Stomach (tissue), 9 donors: ENCODE results near the gene KAT14. TPM values are rescaled to one million over a fixed set of nuclear protein-coding genes. Genes with fewer than 3 reads are reported as not detected.
"Not testable (repeated sequence)": the region's sequence is repeated elsewhere in the genome, so short reads cannot be mapped to it uniquely, and the experiment has no call there.

Experiments
- DNase-seq, 2 donors: peaks; one replicate each; pipeline versions ENCODE4 v3.0.0 to v3.0.0-alpha.2; 2013 to 2019
- H3K27ac ChIP-seq, 5 donors: fragments of 200-600 bp in 4 of 5; sonication (generic) in 4 of 5; one replicate each; pipeline ENCODE4 v1.5.1; 2013 to 2019; ENCODE audit warnings: mild to moderate bottlenecking in 1 of 5, moderate library complexity in 1 of 5
- H3K27me3 ChIP-seq, 3 donors: fragments of 200-600 bp; sonication (generic); one replicate each; pipeline ENCODE4 v1.5.1; 2017 to 2019; ENCODE audit warnings: mixed run types in 1 of 3
- H3K36me3 ChIP-seq, 4 donors: fragments of 200-600 bp; sonication (generic); 1 replicate in 3 of 4; 2 replicates in 1 of 4; pipeline ENCODE4 v1.5.1; 2016 to 2019
- H3K4me1 ChIP-seq, 4 donors: fragments of 200-600 bp; sonication (generic); one replicate each; pipeline ENCODE4 v1.5.1; 2016 to 2019
- H3K4me3 ChIP-seq, 4 donors: fragments of 200-600 bp; sonication (generic) in 3 of 4; one replicate each; pipeline ENCODE4 v1.5.1; 2016 to 2019; ENCODE audit warnings: mild to moderate bottlenecking in 1 of 4
- H3K9me3 ChIP-seq, 4 donors: fragments of 200-600 bp; sonication (generic); one replicate each; pipeline ENCODE4 v1.5.1; 2016 to 2019
- EP300 ChIP-seq: sonication (generic); formaldehyde crosslinking; IDR thresholded peaks from one replicate; pipeline ENCODE4 v1.6.1; 2017; ENCODE audit warnings: antibody characterized with exemption
- POLR2A ChIP-seq, 4 donors: fragments of 450-650 bp; IDR thresholded peaks; one replicate each; pipeline ENCODE4 v1.6.1; 2016; ENCODE audit warnings: antibody characterized with exemption in 4 of 4, control low read depth in 2 of 4, mild to moderate bottlenecking in 1 of 4, moderate library complexity in 1 of 4
- POLR2AphosphoS5 ChIP-seq, 3 donors: sonication (generic); formaldehyde crosslinking; IDR thresholded peaks; one replicate each; pipeline ENCODE4 v1.6.1; 2016; ENCODE audit warnings: antibody characterized with exemption in 3 of 3
- WGBS, 5 donors: extraction: QIAGEN DNeasy Blood & Tissue Kit in 3 of 5; methylation state at CpG; one replicate each; pipeline versions ENCODE4 v1.1.5 to v1.1.7; 2013 to 2018; 5-methylcytosine and 5-hydroxymethylcytosine counted together
- intact Hi-C: fragments of 100-400 bp; cut with DNase I; formaldehyde crosslinking; loops from one replicate; pipeline ENCODE4 v1.15.1; 2023; ENCODE audit warnings: low total_unique reads
- polyA plus RNA-seq, 3 donors: library from polyadenylated mRNA; stranded (reverse); fragments of 200-250 nt; gene quantifications; one replicate each; pipeline ENCODE4 v1.2.3, GENCODE V29; 2013
- small RNA-seq, 4 donors: library from RNA; depleted of rRNA; stranded (forward); fragments of <200 nt; gene quantifications; one replicate each; pipeline ENCODE3, GENCODE V24; 2016
- total RNA-seq, 5 donors: library from RNA; depleted of rRNA; stranded (reverse); fragments of >200 nt; gene quantifications; one replicate each; pipeline versions ENCODE4 v1.1.0 to v1.2.3, GENCODE V29; 2014 to 2016
- TF ChIP-seq, protein P1 (sequence below), 7 experiments: fragments of 450-650 bp in 4 of 7; fragments of 200-600 bp in 3 of 7; sonication (generic) in 3 of 7; IDR thresholded peaks; one replicate each; pipeline ENCODE4 v1.5.1; 2016 to 2019; ENCODE audit warnings: antibody characterized with exemption in 7 of 7, control low read depth in 2 of 7, mild to moderate bottlenecking in 1 of 7
- donor health status: healthy with polysubstance abuse.
- donor health status: Bipolar disorder and iron deficiency.
- donor health status: healthy.

The KAT14 gene
- total and polyA plus RNA-seq, 8 donors: 0.58 to 35.5 (median 10.9) TPM

DNA sequence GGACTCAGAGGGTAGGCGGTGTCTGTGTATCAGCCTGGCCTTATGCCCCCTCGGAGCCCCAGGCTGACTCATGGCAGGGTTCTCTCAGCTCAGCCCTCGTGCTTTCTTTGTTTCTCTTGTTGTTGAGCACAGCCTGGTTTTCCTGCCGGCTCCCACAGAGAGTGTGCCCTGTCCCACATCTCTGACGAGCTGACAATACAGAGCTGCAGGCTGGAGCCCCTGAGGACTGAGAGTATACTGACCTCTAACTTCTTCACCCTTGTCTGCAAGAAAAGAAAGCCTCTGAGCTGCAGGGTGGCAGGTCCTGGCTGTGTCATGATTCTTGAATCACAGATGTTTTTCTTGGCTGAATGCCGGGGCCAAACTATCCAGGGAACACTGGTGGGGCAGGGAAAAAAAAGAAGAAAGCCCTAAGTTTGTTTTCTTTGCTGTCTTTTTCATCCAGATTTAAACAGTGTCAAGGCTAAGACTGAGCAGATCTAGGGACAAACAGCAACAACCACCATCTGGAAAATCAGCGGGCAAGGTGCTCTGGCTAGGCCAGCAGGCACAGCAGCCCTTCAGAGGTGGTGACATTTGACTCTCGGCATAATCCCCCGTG is 87.4 kb downstream of the KAT14 start:
- no peak overlapping the region for H3K4me3 ChIP-seq
- H3K9me3 ChIP-seq: no peaks in the 10 kb centered on the region
- 15 to 25% (median 21%) methylated on average over 9 of the region's 9 CpGs for whole genome bisulfite sequencing, 5 donors
- no peaks in the 10 kb centered on the region for H3K27me3 ChIP-seq
- H3K4me1 ChIP-seq: peaks cover 8 to 16% (median 11%) of the 10 kb centered on the region in 4 donors
- intact Hi-C loops: no loop called here
- no peak overlapping the region for H3K27ac ChIP-seq
- H3K36me3 ChIP-seq: no peaks in the 10 kb centered on the region
- DNase-seq: peak; percentile 48 to 53
- TF ChIP-seq, protein P1, sequence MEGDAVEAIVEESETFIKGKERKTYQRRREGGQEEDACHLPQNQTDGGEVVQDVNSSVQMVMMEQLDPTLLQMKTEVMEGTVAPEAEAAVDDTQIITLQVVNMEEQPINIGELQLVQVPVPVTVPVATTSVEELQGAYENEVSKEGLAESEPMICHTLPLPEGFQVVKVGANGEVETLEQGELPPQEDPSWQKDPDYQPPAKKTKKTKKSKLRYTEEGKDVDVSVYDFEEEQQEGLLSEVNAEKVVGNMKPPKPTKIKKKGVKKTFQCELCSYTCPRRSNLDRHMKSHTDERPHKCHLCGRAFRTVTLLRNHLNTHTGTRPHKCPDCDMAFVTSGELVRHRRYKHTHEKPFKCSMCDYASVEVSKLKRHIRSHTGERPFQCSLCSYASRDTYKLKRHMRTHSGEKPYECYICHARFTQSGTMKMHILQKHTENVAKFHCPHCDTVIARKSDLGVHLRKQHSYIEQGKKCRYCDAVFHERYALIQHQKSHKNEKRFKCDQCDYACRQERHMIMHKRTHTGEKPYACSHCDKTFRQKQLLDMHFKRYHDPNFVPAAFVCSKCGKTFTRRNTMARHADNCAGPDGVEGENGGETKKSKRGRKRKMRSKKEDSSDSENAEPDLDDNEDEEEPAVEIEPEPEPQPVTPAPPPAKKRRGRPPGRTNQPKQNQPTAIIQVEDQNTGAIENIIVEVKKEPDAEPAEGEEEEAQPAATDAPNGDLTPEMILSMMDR (IDR thresholded peaks at IDR 0.05): no peak
- TF ChIP-seq EP300 (no peak), POLR2A (IDR thresholded peaks at IDR 0.05) (no peak)

DNA sequence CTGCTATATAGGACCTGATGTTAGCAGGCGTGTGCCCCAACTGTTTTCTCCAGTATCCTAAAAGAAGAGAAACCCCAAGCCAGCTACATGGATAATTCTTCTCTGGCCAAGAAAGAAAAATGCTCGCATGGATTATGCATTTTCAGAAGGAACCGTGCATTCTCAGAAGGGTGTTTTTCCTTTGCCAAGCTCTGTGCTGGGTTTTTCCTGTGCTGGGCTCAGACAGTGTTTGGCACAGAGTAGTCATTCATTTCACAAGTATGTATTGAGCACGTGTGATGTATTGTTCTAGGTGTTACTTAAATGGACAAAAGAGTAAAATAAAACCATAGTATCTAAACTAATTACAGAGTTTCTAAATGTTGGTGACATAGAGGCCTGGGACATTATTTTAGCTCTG is 88.0 kb downstream of the KAT14 start:
- Histone ChIP-seq H3K27me3 (no peaks in the 10 kb centered on the region), H3K9me3 (no peaks in the 10 kb centered on the region), H3K27ac (no peak overlapping the region), H3K4me3 (no peak overlapping the region), H3K4me1 (peaks cover 8 to 16% (median 11%) of the 10 kb centered on the region in 4 donors), H3K36me3 (no peaks in the 10 kb centered on the region)
- no peak for DNase-seq
- 48 to 71% (median 61%) methylated on average over 4 of the region's 4 CpGs for WGBS, 5 donors
- intact Hi-C loops: no loop called here
- TF ChIP-seq POLR2A (IDR thresholded peaks at IDR 0.05) (no peak), POLR2AphosphoS5 (IDR thresholded peaks at IDR 0.05) (no peak), EP300 (no peak)
- TF ChIP-seq, protein P1 (IDR thresholded peaks at IDR 0.05): no peak

DNA sequence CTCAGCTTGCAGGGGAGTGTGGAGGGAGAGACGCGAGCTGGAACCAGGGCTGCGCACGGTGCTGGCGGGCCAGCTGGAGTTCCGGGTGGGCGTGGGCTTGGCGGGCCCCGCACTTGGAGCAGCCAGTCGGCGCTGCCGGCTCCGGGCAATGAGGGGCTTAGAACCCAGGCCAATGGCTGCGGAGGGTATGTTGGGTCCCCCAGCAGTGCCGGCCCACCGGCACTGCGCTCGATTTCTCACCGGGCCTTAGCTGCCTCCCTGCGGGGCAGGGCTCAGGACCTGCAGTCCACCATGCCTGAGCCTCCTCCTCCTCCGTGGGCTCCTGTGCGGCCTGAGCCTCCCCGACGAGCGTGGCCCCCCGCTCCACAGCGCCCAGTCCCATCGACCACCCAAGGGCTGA is 89.1 kb downstream of the KAT14 start:
- H3K4me3 ChIP-seq, DNase-seq, H3K36me3 ChIP-seq, H3K27me3 ChIP-seq, H3K9me3 ChIP-seq, H3K27ac ChIP-seq, intact Hi-C loops: not testable (repeated sequence)
- WGBS, 5 donors: 92 to 93% (median 93%) methylated on average over 20 to 28 of the region's 28 CpGs; no CpG with 5 or more reads in 1 of the 5 donors
- H3K4me1 ChIP-seq: peaks cover 8 to 16% (median 11%) of the 10 kb centered on the region in 4 donors

DNA sequence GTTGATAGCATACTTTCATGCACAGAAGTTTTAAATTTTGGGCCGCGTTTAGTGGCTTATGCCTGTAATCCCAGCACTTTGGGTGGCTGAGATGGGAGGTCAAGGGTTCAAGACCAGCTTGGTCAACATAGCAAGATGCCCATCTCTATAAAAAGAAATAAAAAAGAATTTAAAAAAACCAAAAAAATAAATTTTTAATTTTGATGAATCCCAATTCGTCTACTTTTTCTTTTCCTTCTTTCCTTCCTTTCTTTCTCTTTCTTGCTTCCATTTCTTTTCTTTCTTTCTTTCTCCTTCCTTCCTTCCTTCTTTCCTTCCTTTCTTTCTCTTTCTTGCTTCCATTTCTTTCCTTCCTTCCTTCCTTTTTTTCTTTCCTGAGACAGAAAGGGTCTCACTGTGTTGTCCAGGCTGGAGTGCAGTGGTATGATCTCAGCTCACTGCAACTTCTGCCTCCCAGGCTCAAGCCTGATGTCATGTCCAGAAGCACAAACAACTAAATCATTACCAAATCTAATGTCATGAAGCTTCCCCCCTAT is 95.8 kb downstream of the KAT14 start:
- Histone ChIP-seq H3K4me1 (no peaks in the 10 kb centered on the region), H3K27me3 (no peaks in the 10 kb centered on the region), H3K4me3 (no peak overlapping the region), H3K36me3 (no peaks in the 10 kb centered on the region), H3K9me3 (peaks cover 0 to 7% (median 0%) of the 10 kb centered on the region in 4 donors), H3K27ac (no peak overlapping the region)
- intact Hi-C loops: no loop called here
- DNase-seq: no peak
- TF ChIP-seq POLR2A (IDR thresholded peaks at IDR 0.05) (no peak), POLR2AphosphoS5 (IDR thresholded peaks at IDR 0.05) (no peak), EP300 (no peak)
- TF ChIP-seq, protein P1 (IDR thresholded peaks at IDR 0.05): no peak
- WGBS, 5 donors: 57 to 59% (median 58%) methylated on average over 3 of the region's 3 CpGs

Small RNA genes lying within 50 kb of the gene (small RNA-seq; reads per million reads assigned to genes)
- gene RF00019: 0 reads per million in 4 donors
- gene RNU7-137P: 0 reads per million in 4 donors

Other genes with a start within 250 kb of the KAT14 start
- 100 to 1,000 TPM in 4 of 5 donors, 10 to 100 TPM in 1; 47.3 to 202 (median 126) TPM for gene SNX5, start 169.1 kb upstream of the KAT14 start, total RNA-seq
- 10 to 100 TPM; 71.1 to 81.6 (median 73.8) TPM for gene SNX5, start 169.1 kb upstream of the KAT14 start, polyA plus RNA-seq
- gene MGME1, start 168.8 kb upstream of the KAT14 start, total RNA-seq: 10 to 100 TPM in 1 of 5 donors, 1 to 10 TPM in 4; 2.3 to 19.1 (median 6.4) TPM
- gene MGME1, start 168.8 kb upstream of the KAT14 start, polyA plus RNA-seq: 10 to 100 TPM in 2 of 3 donors, 1 to 10 TPM in 1; 6.7 to 11.0 (median 10.1) TPM
- 10 to 100 TPM; 10.7 to 58.3 (median 27.2) TPM for gene OVOL2, start 79.9 kb upstream of the KAT14 start, total RNA-seq
- gene OVOL2, start 79.9 kb upstream of the KAT14 start, polyA plus RNA-seq: 10 to 100 TPM in 1 of 3 donors, 1 to 10 TPM in 2; 5.0 to 16.0 (median 8.5) TPM
- 10 to 100 TPM in 2 of 5 donors, 1 to 10 TPM in 3; 1.2 to 23.5 (median 4.6) TPM for gene PET117, start within 50 bp of the KAT14 start, total RNA-seq
- gene PET117, start within 50 bp of the KAT14 start, polyA plus RNA-seq: 10 to 100 TPM; 11.5 to 20.9 (median 19.3) TPM
- gene ZNF133, start 150.7 kb downstream of the KAT14 start, total RNA-seq: 10 to 100 TPM in 3 of 5 donors, 1 to 10 TPM in 2; 3.5 to 48.2 (median 19.1) TPM
- gene ZNF133, start 150.7 kb downstream of the KAT14 start, polyA plus RNA-seq: 10 to 100 TPM in 1 of 3 donors, 1 to 10 TPM in 2; 7.9 to 18.2 (median 9.6) TPM